DMS53 (cell line): ENCODE results near the gene STX8.

Experiments used
- DNase-seq: peaks from one replicate; lab custom pipeline; 2025; lab: John Stamatoyannopoulos, UW

Gene STX8

GRCh38 chr17:9226794-9227135, 348.9 kb downstream of the STX8 start:
- DNase-seq = peak; percentile 43

GRCh38 chr17:9226130-9226793, 349.4 kb downstream of the STX8 start:
- no peak for DNase-seq

DNA sequence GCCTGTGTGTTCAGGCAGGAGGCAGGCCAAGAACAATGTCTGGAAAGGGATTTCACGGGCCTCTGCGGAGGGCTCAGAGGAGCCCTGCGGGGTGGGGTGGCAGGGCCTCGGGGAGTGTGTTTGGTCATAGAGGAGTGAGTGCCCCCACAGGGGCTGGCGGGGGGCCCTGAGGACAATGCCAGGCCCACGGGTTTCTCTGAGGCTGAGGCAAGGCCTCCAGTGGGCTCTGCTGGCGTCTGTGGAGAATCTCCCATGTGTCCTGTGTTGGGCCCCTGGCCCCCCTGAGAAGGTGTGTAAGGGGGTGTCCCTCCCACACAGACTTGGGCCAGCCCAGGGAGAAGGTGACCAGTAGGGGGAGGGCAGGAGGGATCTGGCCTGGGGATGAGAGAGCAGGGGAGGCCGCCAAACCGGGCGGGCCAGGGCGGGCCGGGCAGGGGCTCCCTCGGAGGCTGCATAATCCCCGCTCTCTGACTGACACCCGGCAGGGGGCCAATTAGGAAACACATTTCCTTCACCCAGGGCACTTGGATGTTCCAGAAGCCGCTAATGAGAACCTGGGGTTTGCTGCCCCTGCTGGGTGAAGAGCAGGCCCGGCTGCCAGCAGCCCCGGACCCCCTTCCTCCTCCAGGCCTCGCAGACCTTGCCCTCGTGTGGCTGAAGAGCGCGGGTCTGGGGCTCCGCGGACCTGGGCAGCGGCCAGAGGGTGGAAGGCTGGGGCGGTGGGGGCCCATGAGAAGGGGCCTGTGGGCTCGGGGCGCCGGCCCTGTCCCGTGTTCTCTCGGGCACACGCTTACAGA, 350.1 kb downstream of the STX8 start:
- DNase-seq = no peak

GRCh38 chr17:9224485-9224884, 351.1 kb downstream of the STX8 start:
- DNase-seq = no peak

- DNase-seq = no peak
Observed at GRCh38 chr17:9223531-9223930, 352.1 kb downstream of the STX8 start.

DNA sequence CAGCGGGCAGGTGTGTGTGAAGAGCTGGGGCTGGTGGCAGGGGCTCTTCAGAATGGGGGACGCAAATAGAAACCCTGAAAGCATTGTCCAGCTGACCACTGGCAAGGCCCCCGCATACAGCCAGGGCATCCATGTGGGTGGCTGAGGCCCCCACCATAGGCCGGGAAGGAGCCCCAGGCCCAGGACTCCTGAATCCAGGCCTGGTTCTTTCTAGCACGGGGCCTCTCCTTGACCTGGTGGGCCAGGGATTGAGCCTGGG, 353.8 kb downstream of the STX8 start:
- no peak for DNase-seq

DNA sequence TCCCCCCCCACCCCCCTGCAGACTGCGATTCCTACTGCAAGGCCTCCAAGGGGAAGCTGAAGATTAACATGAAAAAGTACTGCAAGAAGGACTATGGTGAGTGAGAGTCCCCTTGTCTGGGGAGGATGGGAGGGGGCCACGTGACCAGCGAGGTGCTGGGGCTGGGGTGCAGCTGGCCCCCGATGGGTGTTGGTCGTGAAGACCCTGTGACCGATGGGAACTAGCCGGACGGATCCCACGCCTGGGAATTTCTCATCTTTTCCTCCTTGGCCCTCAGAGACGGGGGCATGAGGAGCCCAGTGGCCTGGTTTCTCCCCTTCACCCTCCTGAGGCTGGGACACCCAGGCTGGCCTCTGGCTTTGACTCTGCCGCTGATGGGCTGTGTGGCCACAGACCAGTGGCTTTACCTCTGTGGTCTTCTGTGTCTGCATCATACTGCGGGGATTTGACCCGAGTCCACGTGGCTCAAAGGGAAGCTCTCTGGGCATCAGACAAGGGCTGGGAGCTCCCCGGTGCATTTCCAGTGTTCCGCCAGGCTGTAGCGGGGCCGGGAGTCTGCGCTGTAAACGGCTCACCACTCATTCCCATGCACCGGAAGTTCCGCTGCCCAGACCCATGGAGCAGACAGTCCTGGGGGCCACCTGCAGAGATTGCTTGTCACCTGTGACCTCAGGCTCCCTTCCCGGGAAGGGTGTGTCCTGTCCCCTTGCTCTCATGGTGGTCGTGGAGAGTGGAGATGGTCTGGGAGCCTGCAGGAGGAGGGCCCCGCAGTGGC, 354.3 kb downstream of the STX8 start:
- DNase-seq = no peak

- DNase-seq = no peak
Observed at GRCh38 chr17:9220398-9221146, 355.0 kb downstream of the STX8 start.

GRCh38 chr17:9219631-9220397, 355.8 kb downstream of the STX8 start:
- DNase-seq = no peak

- DNase-seq = no peak
Observed at GRCh38 chr17:9218911-9219310, 356.7 kb downstream of the STX8 start.

- DNase-seq = no peak
Observed at GRCh38 chr17:9218064-9218635, 357.5 kb downstream of the STX8 start.

- DNase-seq = peak; percentile 20
Observed at GRCh38 chr17:9217151-9218056, 358.2 kb downstream of the STX8 start.

GRCh38 chr17:9215465-9215864, 360.2 kb downstream of the STX8 start:
- no peak for DNase-seq

DNA sequence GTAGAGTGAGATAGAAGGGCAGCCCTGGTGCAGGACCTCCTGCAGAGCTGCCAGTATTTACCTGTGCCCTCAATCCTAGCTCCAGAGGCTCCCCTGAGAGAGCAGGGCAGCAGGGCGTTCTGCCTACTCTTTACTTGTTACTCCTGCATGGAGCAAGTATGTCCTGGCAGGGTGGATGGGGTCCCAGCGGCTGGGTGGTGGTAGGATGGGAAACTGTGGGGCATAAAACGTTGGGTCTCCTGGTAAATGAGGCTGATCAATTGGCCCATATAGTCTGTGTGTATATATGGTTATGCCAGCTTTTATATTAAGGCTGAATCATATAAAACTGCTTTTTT, 362.3 kb downstream of the STX8 start:
- no peak for DNase-seq

DNA sequence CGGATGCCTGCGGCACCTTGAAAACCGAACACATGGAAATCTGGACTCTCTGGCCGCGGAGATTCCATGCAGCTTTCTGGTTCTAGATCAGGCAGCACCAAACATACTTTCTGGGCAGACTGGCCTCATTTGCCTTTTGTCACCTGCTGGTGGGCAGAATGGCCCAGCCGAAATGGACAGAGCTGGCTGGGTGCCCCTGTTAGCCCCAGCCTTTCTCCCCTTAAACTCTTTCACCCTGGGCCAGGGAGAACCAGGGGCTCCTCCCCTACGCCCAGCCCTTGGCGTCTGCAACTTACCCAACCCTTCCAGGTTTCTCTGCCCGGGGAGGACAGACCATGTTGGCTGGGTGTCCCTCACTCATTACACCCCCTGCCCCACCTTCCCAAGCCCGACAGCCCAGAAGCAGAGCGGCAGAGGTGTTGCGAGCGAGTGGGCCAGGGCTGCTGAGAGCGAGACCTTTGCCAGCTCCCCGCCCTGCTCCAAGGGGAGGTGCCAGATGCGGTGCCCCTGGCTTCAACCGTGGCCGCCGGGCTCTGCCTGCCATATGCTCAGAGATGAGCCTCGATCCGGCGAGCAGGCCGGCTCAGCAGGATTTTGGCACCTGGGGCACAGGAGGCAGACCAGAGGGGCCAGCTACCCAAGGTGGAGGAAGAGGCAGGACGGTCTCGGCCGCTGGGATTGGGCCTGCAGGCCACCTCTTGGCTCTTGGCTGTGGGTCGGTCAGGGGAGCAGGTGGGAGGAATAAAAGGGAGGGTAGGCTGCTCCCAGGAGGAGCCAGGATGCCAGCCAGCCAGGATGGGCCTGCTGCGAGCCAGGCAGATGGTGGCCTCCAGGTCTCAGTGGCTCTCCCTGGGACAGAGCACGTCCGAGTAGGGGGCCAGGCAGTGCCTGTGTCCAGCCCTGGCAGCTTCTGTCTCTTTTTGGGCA, 363.0 kb downstream of the STX8 start:
- DNase-seq = no peak

- DNase-seq = no peak
Observed at GRCh38 chr17:9211133-9211765, 364.4 kb downstream of the STX8 start.

GRCh38 chr17:9209781-9210370, 365.7 kb downstream of the STX8 start:
- no peak for DNase-seq

DNA sequence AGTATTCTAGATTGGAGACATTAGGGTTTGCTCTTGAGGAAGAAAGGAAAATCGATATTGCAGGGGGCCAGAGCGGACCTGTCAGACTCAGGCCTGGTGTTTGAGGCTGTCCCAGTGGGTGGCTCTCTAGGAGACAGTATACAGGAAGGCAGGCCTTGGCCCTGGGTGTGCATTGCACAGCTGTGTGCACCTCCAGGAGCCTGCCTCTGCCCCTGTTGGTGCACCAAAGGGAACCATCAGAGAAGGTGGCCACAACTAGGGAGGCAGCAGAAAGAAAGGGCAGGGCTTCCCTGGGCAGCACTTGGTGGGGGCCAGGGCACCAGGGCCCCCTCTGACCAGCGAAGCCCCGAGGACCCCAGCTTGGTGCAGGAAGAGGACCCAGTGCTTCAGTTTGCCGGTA, 366.3 kb downstream of the STX8 start:
- no peak for DNase-seq
